CD1c-positive myeloid dendritic cell (primary cell): ENCODE data around the gene CRTAP.
"Not testable (repeated sequence)": the region's sequence is repeated elsewhere in the genome, so short reads cannot be mapped to it uniquely, and the experiment has no call there.

ENCODE experiments used
- DNase-seq: peaks from one replicate; pipeline ENCODE4 v3.0.0-alpha.2; 2016; ENCODE audit errors: extremely low spot score

Gene CRTAP

GRCh38 chr3:33113772-33114621 lies at the start of gene CRTAP:
Gene CRTAP, plus strand, starts transcription at chr3:33114014. Its CDS starts 64 bp downstream, at chr3:33114078.
- peak; percentile 92 for DNase-seq

GRCh38 chr3:33064929-33065328 lies 48.9 kb upstream of the CRTAP start:
- DNase-seq, result peak; percentile 24

GRCh38 chr3:33067484-33067883 lies 46.3 kb upstream of the CRTAP start:
- DNase-seq, result no peak

- DNase-seq, result not testable (repeated sequence)
Observed at GRCh38 chr3:33069862-33070261, 44.0 kb upstream of the CRTAP start.

- DNase-seq, result no peak
Observed at GRCh38 chr3:33071181-33071580, 42.6 kb upstream of the CRTAP start.

GRCh38 chr3:33071946-33072345 lies 41.9 kb upstream of the CRTAP start:
- no peak for DNase-seq

GRCh38 chr3:33074217-33075067 lies 39.4 kb upstream of the CRTAP start:
- DNase-seq, result peak; percentile 68

GRCh38 chr3:33075995-33076394 lies 37.8 kb upstream of the CRTAP start:
- DNase-seq, result no peak

- no peak for DNase-seq
Observed at GRCh38 chr3:33076952-33077351, 36.9 kb upstream of the CRTAP start.

GRCh38 chr3:33077976-33078375 lies 35.8 kb upstream of the CRTAP start:
- DNase-seq, result no peak

GRCh38 chr3:33079813-33080212 lies 34.0 kb upstream of the CRTAP start:
- not testable (repeated sequence) for DNase-seq

GRCh38 chr3:33081812-33082211 lies 32.0 kb upstream of the CRTAP start:
- DNase-seq, result no peak

GRCh38 chr3:33083958-33084357 lies 29.9 kb upstream of the CRTAP start:
- DNase-seq, result no peak

GRCh38 chr3:33088691-33089090 lies 25.1 kb upstream of the CRTAP start:
- no peak for DNase-seq

GRCh38 chr3:33089515-33089914 lies 24.3 kb upstream of the CRTAP start:
- peak; percentile 55 for DNase-seq

GRCh38 chr3:33091746-33092145 lies 22.1 kb upstream of the CRTAP start:
- no peak for DNase-seq

GRCh38 chr3:33092496-33093254 lies 21.1 kb upstream of the CRTAP start:
- no peak for DNase-seq

GRCh38 chr3:33093847-33094246 lies 20.0 kb upstream of the CRTAP start:
- no peak for DNase-seq

- DNase-seq, result no peak
Observed at GRCh38 chr3:33095436-33095835, 18.4 kb upstream of the CRTAP start.

- DNase-seq, result peak; percentile 83
Observed at GRCh38 chr3:33096093-33096868, 17.5 kb upstream of the CRTAP start.

GRCh38 chr3:33099109-33099645 lies 14.6 kb upstream of the CRTAP start:
- DNase-seq, result no peak
